HG03066 (cell line): ENCODE data around the gene LZTS2.
"Not testable (repeated sequence)": the region's sequence is repeated elsewhere in the genome, so short reads cannot be mapped to it uniquely, and the experiment has no call there.

ENCODE experiments used
- ATAC-seq: cut with Tn5 transposase; IDR thresholded peaks from one replicate; pipeline ENCODE4 v1.9.1; 2021; ENCODE audit warnings: low read depth; ENCODE audit not compliant: unreplicated experiment

The LZTS2 gene, protein sequence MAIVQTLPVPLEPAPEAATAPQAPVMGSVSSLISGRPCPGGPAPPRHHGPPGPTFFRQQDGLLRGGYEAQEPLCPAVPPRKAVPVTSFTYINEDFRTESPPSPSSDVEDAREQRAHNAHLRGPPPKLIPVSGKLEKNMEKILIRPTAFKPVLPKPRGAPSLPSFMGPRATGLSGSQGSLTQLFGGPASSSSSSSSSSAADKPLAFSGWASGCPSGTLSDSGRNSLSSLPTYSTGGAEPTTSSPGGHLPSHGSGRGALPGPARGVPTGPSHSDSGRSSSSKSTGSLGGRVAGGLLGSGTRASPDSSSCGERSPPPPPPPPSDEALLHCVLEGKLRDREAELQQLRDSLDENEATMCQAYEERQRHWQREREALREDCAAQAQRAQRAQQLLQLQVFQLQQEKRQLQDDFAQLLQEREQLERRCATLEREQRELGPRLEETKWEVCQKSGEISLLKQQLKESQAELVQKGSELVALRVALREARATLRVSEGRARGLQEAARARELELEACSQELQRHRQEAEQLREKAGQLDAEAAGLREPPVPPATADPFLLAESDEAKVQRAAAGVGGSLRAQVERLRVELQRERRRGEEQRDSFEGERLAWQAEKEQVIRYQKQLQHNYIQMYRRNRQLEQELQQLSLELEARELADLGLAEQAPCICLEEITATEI

DNA sequence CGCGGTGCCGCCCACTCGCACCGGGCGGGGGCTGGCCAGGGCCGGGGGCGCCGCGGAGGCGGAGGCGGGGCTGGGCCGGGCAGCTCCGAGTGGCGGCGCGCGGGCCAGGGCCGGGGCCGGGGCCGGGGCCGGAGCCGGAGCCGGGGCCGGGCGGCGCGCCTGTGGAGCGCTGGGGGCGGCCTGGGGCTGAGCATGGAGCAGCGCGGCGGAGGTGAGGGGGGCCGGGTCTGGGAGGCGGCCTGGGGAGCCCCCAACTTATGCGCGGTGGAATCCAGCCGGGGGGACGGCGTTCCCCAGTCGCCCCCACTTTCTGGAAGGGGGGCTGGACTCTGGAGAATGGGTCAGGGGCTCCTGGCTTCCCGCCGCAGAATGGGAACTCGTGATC lies at the start of gene LZTS2:
Gene LZTS2, plus strand, starts transcription at position 67 of the 385 bp plus-strand sequence. CDS start 2,731 bp downstream, outside the sequence.
- no peak for ATAC-seq

DNA sequence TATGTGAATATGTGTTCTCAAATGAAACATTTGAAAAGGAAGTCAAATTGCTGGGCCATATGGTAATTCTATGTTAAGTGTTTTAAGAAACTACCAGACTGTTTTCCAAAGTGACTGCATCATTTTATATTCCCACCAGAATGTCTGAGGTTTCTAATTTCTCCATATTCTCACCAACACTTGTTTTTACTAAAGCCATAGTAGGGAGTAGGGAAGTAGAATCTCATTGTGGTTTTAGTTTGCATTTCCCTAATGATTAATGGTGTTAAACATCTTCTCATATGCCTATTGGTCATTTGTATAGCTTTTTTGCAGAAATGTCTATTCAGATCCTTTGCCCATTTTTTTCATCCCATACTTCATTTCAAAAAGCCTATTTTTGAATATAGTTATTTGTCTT lies 39.4 kb upstream of the LZTS2 start:
- ATAC-seq = no peak

DNA sequence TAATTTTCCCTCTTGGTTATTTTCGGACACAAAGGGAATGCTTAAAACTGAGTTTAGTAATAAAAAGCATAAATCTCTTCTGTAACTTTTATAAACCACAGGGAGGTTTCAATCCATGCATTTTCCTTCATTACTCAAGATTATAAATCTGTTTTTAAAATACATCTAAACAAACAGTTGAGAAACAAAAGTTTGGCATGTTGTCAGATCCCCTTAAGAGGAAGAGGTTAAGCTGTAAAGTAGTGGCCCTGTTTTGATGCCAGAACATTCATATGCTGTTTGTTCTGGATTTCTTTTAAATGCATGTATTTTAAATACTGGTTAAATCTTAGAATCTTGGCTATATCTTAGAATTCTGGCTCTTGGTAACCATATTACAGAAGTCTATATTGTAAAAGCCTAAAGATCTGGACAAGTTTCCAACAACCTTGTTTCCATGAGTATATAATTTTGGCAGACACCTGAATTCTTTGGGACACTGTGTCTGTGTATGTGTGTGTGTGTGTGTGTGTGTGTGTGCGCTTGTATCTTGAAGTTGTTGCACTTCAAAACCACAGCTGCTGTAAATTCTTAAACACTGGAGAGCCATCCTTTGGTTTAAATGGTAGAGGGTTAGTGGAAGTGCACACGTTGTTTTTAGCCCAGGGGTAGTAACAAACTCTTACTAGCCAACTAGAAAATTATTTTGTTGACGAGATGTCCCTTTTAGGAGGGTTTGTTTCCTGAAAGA lies 37.1 kb upstream of the LZTS2 start:
- no peak for ATAC-seq

DNA sequence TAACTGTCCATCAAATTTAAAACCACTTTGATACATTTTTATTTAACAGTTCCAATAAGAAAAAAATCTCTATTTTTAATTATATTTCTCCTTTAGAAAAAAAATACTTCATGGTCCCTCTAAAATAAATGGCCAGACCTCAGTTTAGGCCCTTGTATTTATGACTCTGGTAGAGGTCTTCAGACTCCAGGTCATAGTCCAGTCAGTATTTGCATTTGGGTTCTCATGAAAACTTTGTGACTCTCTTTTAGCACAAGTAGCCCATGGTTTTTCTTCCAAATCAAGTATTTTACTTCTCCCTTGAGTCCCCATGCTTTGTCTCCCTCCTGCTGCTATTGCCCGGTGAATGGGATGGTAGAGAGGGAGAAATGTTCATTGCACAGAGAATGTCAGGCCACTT lies 35.8 kb upstream of the LZTS2 start:
- no peak for ATAC-seq

DNA sequence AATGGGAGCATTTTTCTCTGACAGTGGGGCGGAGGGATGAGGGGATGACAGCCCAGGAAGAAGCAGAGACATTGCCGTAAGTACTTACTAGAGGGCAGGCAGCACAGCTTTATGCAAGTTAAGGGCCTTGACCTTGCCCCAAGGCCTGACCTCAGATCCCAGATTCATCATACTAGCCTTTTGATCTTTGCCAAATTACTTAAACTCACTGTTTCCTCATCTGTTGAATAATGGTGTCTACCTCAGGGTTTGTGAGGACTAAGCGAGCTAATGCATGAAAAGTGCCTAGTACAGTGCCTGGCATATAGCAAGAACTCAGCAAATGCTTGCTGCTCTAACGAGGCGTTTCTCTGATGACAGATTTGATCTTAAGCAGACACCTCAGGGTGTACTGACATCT lies 33.8 kb upstream of the LZTS2 start:
- no peak for ATAC-seq

DNA sequence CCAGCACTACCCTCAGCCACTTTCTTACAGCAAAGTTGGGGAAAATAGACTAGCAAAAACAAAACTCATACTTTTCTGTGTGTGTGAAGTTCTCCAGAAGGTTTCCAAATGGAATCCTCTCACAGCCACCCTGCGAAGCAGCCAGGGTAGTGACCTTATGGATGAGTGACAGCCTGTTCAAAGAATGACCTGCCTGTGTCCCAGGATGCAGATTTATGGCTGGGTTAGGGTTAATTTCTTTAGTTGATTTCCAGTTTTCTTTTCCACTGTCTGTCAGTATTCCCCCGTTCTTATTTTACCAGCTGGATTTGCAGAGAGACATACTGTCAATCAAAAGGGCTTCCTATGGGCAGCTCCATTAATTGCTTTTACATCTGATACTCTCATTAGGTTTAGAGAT lies 32.7 kb upstream of the LZTS2 start:
- ATAC-seq = no peak

DNA sequence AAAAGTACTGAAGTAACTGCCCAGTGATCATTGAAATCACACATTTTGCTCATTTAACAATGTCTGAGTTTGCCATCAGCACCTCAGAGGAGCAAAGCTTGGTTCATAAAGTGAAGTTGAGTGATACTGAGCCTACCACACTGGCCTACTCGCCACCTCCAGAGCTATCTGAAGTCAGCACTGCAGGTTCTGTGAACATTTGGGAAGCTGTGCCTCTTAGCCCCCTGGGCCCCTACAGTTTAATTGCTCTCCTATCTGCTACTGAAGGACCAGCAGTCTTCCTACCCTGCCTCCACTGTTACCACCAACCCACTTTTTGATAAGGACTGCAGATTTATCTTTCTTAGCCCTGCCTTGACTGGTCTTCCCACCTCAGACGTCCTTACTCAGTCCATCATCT lies 32.3 kb upstream of the LZTS2 start:
- no peak for ATAC-seq

DNA sequence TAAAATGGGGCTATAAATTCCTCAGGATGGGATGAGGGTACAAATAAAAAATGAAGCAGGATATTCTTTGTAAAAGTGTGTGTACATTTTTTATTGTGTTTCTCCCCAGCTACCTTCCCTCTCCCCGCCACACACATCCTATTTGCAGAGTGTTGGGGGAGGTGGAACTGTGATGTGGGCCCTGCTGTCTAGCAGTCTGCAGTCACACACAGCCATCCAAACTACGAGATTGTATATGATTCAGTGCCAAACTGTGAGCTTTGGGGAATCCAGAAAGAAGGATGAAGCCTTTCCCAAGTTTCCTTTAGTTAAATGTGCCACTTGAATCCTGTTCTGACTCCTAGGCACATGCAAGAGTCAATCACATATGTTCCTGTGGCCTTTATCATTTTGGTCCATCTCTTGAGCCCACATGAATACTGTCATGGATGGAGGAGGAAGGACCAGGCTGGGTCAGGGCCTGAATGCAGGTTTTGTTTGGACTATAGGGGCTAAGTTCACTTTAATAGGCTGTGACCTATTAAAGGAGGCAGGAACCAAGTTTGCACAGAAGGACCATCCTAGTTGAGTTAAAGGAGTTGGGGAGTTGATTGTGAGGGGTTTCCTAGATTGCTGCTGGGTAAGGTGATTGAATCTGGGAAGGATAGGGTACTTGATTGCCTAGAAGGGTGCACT lies 31.4 kb upstream of the LZTS2 start:
- ATAC-seq = no peak

DNA sequence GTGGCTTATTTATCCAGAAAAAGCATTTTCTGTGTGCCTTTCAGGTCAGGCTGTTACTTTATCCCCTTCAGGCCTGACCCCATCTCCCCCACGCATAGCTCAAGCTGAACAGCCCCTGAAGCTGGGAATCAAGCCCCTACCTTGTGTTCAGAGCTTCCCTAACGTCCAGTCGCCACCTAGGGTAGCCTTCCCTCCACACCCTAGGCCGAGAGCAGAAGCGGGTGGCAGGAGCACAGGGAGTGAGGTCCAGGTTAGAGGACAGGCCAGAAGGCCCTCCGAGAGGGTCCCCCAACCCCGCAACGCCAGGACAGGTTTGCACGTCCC lies 30.8 kb upstream of the LZTS2 start:
- no peak for ATAC-seq

DNA sequence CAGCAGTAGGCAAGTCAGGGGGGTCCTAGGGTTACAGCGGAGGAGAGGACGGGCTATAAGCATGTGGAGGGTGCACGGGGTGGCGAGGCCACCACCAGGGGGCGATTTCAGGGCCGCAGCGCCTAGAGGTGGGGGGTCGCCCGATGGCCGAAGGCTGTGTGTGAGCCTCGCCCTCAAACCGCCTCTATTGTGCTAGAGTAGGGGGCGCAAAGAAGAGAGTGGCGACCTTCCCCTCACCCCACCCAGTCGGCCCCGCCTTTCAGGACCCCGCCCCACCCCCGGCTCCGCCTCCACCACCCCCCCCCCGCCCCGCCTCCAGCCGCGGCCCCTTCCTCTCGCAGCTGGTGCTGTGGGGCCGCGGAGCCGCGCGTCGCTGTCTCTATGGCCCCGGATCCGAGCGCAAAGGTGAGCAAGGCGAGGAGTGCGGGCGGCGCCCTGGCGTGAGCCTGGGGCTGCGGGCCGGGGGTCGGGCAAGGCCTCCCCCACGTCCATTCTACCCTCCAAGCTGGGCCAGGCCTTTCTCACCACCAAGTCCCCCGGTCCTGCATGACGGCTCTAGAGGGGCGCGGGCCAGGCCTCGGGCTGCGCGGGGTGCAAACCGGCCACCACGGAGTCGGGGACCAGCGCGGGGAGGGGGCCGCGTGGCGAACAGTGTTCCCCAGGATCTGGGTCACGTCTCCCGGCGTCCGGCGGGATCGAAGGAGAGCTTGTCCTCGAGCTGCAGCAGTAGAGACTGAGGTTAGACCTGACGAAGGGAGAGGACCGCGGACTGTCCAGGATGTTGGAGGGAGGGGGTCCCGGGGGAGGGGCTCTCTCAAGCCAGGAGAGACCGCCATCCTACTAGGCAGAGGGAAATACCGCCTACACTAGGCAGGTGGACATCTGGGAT lies 30.2 kb upstream of the LZTS2 start, which contains the start of gene SEMA4G:
Gene SEMA4G, plus strand, starts transcription at position 318 of the 889 bp plus-strand sequence. CDS start 3,409 bp downstream, outside the sequence.
- no peak for ATAC-seq

DNA sequence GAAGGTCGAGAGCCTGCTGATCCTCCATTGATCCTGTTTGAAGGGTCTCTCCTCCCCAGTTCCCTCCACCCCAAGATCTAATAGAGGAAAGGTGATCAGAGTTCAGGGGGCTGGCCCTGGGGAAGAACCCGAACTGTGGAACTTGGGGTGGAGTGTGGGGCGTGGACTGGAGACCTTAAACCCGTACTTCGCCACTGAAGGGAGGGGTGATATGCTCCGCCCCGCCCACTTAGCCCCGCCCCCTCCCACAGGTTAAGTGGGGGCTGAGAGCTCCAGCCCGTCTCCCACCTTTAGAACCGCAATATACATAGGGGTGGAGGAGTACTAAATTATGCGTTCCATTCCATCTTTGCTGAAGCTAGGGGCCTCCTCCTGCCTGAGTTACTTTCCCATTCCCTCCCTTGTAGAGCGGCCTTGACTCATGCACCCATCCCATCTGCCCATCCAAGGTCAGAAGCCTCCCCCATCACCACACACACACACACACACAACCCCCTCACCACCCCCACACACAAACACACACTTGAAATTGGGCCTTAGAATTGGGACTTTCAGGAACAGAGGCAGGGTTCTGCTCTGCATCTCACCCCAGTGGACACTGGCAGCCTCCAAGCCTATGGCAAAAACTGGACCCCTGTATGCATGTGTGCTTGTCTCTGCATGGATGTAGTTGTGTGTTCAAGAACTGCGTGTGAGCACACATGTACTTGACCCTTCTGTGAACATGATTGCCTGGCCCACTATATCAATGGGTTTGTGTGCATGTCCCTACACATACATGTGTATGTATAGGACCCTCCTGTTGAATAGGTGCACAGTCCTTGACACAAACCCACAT lies 29.3 kb upstream of the LZTS2 start:
- no peak for ATAC-seq

DNA sequence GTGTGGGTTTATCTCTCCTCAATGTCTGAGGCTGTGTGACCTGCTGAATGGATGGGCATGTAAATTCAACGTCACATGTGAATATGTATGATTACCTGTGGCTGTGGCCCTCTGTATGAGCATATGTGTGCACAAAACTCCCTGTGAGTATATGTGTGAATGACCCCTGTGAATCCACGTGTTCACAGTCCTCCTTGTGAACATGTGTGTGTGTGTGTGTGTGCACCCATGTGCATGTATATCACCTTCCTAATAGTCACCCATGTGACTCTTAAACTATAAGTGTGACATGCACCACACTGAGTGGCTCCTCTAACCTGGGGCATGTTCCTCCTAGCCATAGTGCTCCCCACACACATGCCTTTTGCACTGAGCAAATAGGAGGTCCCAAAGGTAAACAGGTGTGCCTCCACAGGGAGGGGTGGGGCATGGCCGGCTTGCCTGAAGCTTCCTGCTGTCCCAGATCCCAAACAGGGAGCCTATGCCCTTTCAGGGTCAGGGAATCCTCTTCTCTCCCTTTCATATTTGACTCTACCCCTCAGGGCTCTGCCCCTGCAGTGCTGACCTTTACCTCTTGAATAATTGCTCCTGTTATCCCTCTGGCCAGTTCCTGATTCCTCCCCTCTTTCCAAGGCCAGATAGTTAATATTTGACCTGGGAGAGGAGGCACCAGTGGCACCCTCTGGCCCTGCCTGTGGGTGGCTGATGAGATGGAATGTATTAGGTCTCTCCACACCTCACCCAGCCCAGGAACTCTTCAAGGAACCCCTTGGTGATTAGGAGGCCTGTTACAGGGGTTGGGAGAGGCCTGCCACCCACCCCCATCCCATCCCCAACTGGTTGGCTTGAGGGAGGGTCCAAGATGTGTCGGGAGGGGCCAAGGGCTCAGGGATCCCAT lies 28.4 kb upstream of the LZTS2 start:
- ATAC-seq = no peak

DNA sequence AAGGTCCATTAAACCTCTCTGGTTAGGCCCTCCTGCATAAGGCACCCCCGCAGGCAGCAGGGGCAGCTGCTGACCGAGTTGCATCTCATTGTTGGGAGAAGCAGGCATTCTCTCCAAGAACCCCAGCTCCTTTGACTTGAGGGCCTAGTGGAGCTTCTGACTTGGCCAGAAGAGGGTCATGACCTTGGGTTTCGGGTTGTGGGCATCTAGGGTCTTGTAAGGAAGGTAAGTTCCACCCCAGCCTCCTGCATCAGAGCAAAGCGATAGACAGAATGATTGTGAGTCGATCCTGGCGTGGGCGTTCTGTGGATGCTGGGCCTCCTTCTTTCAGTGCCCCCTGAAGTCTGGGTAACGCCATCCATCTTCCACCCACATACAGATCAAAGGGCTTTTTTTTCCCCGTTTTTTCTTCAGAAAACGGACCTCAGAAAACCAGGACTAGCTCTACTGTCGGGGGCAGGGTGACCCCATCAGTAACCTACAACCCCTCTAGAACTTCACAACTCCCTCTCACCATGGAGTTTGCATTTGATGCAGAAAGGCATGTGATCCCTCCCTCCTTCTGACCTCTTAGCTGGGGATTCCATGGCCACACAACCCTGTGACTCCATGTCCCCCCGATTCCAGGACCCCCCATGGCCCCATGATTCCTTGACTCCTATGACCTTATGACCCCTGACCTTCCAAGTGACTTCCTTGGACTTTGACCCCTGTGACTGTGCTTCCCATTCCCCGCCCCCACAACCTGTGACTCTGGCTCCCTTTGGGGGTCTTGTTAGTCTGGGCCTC lies 27.3 kb upstream of the LZTS2 start:
- no peak for ATAC-seq

DNA sequence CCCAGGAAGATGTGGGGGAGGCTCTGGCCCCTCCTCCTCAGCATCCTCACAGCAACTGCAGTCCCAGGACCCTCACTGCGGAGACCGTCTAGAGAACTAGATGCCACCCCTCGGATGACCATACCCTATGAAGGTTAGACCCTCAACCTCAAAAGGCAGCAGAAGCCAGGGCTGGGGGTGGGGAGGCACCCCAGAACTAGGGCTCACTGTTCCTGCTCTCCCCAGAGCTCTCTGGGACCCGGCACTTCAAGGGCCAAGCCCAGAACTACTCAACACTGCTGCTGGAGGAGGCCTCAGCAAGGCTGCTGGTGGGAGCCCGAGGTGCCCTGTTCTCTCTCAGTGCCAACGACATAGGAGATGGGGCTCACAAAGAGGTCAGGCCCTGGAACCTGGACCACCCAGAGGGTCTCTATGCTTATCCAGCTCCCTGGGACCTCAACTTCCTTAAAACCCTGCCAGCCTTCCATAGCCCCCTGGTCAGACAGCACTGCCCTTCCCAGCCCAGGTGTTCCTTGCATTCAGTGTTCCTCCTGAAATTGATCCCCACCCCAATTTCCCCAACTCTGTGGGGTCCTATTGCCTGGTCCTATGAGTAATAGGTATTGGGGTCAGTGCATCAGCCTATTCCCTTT lies 26.6 kb upstream of the LZTS2 start:
- no peak for ATAC-seq

DNA sequence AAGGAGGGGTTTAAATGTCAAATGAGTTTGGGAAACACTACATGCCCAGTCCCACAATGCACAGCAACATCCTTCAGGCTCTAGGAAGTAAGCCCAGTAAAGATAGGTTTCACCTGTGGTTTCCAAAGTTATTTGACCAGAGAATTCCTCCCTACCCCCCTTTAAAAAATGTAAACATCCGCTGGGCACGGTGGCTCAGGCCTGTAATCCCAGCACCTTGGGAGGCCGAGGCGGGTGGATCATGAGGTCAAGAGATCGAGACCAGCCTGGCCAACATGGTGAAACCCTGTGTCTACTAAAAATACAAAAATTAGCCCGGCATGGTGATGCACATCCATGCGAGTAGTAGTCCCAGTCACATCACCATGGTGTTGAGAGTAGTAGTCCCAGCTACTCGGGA lies 24.2 kb upstream of the LZTS2 start:
- not testable (repeated sequence) for ATAC-seq

DNA sequence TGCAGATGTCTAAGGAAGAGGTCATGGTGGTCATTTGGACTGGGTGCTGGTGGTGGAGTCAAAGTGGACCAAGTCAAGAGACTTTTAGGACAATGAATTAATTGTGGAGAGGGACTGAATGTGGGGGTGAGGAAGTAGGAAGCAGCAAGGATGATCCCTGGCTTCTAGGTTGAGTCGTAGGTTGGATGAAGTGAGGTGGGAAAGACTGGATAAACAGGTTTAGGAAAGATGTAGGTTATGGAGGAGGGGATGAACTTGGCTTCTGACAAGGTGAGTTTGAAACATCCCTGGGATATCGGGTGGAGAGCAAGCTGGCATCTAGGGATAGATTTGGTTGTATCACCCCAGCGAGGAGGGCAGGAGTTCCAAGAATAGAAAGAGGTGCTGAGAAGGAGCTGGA lies 22.7 kb upstream of the LZTS2 start:
- no peak for ATAC-seq

DNA sequence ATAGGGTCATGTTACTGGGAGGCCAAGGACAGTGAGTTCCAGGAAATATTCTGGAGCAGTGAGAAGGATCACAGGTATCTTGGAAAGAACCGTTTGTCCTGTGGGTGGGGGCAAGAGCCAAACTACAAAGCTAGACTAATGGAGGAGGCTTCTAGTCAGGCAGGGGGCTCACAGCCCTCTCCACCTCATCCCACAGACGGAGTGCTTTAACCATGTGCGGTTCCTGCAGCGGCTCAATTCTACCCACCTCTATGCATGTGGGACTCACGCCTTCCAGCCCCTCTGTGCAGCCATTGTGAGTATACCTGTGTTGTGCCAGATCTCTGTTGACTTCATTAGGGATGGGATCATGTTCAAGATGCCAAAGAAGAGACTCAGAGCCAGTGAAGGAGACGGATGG lies 22.2 kb upstream of the LZTS2 start:
- no peak for ATAC-seq
